Natural killer cell treated with Interleukin-12 subunit alpha and Interleukin-12 subunit beta and Interleukin-15 and Interleukin-18, amount 100 ng/mL, for 72 hours (primary cell): ENCODE results near the gene FAM193B. TPM values are rescaled to one million over a fixed set of nuclear protein-coding genes. Genes with fewer than 3 reads are reported as not detected.
"Not testable (repeated sequence)": the region's sequence is repeated elsewhere in the genome, so short reads cannot be mapped to it uniquely, and the experiment has no call there.

Experiments used
- ATAC-seq, 2 donors: fragments of 150-1000 bp; cut with Tn5 transposase in 1 of 2; sonication (Bioruptor Pico), chemical (Tn5 transposase) in 1 of 2; 2 replicates each; pipeline ENCODE4 v1.10.0; 2021
- DNase-seq: peaks from one replicate; pipeline ENCODE4 v3.0.0; 2022; ENCODE audit warnings: low spot score
- H3K27ac Mint-ChIP-seq, 2 donors: 1 replicate in 1 of 2; 2 replicates in 1 of 2; pipeline ENCODE4 v1.8.0; 2022; ENCODE audit warnings: mixed read lengths in 2 of 2, mild to moderate bottlenecking in 1 of 2, moderate library complexity in 1 of 2
- H3K27me3 Mint-ChIP-seq, 2 donors: 1 replicate in 1 of 2; 2 replicates in 1 of 2; pipeline ENCODE4 v1.8.0; 2022; ENCODE audit warnings: mixed read lengths in 2 of 2
- H3K36me3 Mint-ChIP-seq: one replicate; pipeline ENCODE4 v1.8.0; 2022; ENCODE audit warnings: mixed read lengths
- H3K4me1 Mint-ChIP-seq, 2 donors: 1 replicate in 1 of 2; 2 replicates in 1 of 2; pipeline ENCODE4 v1.8.0; 2022; ENCODE audit warnings: low read depth in 2 of 2, mixed read lengths in 2 of 2, mild to moderate bottlenecking in 1 of 2
- H3K4me3 Mint-ChIP-seq: one replicate; pipeline ENCODE4 v1.8.0; 2022; ENCODE audit warnings: mixed read lengths
- H3K9me3 Mint-ChIP-seq: 2 replicates; pipeline ENCODE4 v1.8.0; 2022; ENCODE audit warnings: mixed read lengths
- total RNA-seq, 2 donors: library from RNA; stranded (reverse); gene quantifications; one replicate each; pipeline ENCODE4 v1.2.3, GENCODE V29; 2022

The FAM193B gene
- total RNA-seq, 2 donors from 2014 or later, result 57.9 to 135 TPM

GRCh38 chr5:177594071-177594470 lies 39.7 kb upstream of the FAM193B start:
- no peak for DNase-seq
- Mint-ChIP-seq H3K27ac (peak overlapping the region in 1 of 2 donors; percentile 96), H3K27me3 (peaks cover 11 to 18% of the 10 kb centered on the region in 2 donors), H3K4me1 (peaks cover 32 to 36% of the 10 kb centered on the region in 2 donors), H3K36me3 (peaks cover 27% of the 10 kb centered on the region), H3K4me3 (peak overlapping the region; percentile 99), H3K9me3 (no peaks in the 10 kb centered on the region)
- no peak for ATAC-seq

- peak overlapping the region; percentile 88 to 96 for H3K27ac Mint-ChIP-seq
- H3K36me3 Mint-ChIP-seq, result peaks cover 27% of the 10 kb centered on the region
- H3K27me3 Mint-ChIP-seq, result peaks cover 15 to 23% of the 10 kb centered on the region in 2 donors
- H3K4me1 Mint-ChIP-seq, result peaks cover 27 to 35% of the 10 kb centered on the region in 2 donors
- no peak for DNase-seq
- H3K4me3 Mint-ChIP-seq, result peak overlapping the region; percentile 99
- no peaks in the 10 kb centered on the region for H3K9me3 Mint-ChIP-seq
- no peak for ATAC-seq
Measured at GRCh38 chr5:177593511-177593910, 39.1 kb upstream of the FAM193B start.

DNA sequence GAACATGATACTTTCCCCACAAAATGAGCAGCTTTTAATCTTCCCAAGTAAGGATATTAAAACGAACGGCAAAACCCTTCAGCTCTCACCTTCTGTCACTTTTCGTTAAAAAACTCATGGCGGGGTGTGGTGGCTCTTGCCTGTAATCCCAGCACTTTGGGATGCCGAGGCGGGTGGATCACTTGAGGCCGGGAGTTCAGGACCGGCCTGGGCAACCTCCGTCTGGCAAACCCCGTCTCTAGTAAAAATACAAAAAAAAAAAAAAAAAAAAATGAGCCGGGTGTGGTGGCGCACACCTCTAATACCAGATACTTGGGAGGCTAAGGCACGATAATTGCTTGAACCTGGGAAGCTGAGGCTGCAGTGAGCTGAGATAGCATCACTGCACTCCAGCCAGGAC lies 38.5 kb upstream of the FAM193B start:
- no peak for ATAC-seq
- no peak for DNase-seq
- Mint-ChIP-seq H3K9me3 (no peaks in the 10 kb centered on the region), H3K36me3 (peaks cover 27% of the 10 kb centered on the region), H3K4me1 (peaks cover 23 to 32% of the 10 kb centered on the region in 2 donors), H3K27me3 (peaks cover 20 to 29% of the 10 kb centered on the region in 2 donors), H3K4me3 (peak overlapping the region; percentile 99), H3K27ac (peak overlapping the region; percentile 88 to 96)

DNA sequence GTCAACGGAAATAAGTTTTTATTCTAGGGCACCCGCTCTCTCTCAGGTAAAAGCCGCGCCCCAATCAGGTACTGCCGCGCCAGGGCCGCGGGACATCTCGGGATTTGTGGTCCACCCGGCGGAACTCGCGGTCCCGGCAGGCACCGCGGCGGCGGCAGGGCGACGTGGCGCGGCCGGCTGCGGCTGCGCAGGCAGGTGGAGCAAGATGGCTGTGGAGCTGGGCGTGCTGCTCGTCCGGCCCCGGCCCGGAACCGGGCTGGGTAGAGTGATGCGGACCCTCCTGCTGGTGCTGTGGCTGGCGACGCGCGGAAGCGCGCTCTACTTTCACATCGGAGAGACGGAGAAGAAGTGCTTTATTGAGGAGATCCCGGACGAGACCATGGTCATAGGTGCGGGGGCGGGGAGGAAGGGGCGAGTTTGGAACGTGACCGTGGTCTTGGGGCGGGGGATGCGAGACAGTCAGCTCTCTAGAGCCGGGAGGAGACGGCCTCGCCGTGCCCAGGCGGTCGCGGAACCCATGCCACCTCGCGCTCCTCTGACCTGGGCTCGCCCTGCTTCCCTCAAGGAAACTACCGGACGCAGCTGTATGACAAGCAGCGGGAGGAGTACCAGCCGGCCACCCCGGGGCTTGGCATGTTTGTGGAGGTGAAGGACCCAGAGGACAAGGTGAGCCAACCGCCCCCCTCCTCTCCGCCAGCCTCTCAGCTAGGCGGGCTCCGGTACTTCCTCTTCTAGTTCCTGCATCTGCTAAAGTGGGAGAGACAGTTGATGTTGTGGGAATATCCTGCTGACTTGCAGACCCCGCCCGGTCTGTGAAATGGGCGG lies 37.9 kb upstream of the FAM193B start, which contains the start of gene TMED9:
Gene TMED9, plus strand, starts transcription at position 194 of the 825 bp plus-strand sequence. Its CDS starts 12 bp downstream, at position 206.
- Mint-ChIP-seq H3K9me3 (no peaks in the 10 kb centered on the region), H3K36me3 (peaks cover 27% of the 10 kb centered on the region), H3K27me3 (peaks cover 20 to 32% of the 10 kb centered on the region in 2 donors), H3K27ac (peak within 1 kb of the TSS; percentile 88 to 96), H3K4me3 (peak within 1 kb of the TSS; percentile 99), H3K4me1 (peaks cover 21 to 32% of the 10 kb centered on the region in 2 donors)
- ATAC-seq, result peak; percentile 98 to 99
- peak; percentile 93 for DNase-seq

GRCh38 chr5:177591690-177592009 lies 37.3 kb upstream of the FAM193B start:
- peaks cover 21 to 32% of the 10 kb centered on the region in 2 donors for H3K4me1 Mint-ChIP-seq
- H3K27ac Mint-ChIP-seq, result peak overlapping the region; percentile 88 to 96
- peaks cover 20 to 32% of the 10 kb centered on the region in 2 donors for H3K27me3 Mint-ChIP-seq
- H3K36me3 Mint-ChIP-seq, result peaks cover 27% of the 10 kb centered on the region
- DNase-seq (no peak), ATAC-seq (no peak)
- no peaks in the 10 kb centered on the region for H3K9me3 Mint-ChIP-seq
- H3K4me3 Mint-ChIP-seq, result peak overlapping the region; percentile 99

GRCh38 chr5:177590406-177590805 lies 36.0 kb upstream of the FAM193B start:
- no peaks in the 10 kb centered on the region for H3K9me3 Mint-ChIP-seq
- peaks cover 17 to 27% of the 10 kb centered on the region in 2 donors for H3K4me1 Mint-ChIP-seq
- peaks cover 24 to 34% of the 10 kb centered on the region in 2 donors for H3K27me3 Mint-ChIP-seq
- no peak for ATAC-seq
- DNase-seq, result no peak
- H3K27ac Mint-ChIP-seq, result no peak overlapping the region
- H3K36me3 Mint-ChIP-seq, result peaks cover 18% of the 10 kb centered on the region
- no peak overlapping the region for H3K4me3 Mint-ChIP-seq

DNA sequence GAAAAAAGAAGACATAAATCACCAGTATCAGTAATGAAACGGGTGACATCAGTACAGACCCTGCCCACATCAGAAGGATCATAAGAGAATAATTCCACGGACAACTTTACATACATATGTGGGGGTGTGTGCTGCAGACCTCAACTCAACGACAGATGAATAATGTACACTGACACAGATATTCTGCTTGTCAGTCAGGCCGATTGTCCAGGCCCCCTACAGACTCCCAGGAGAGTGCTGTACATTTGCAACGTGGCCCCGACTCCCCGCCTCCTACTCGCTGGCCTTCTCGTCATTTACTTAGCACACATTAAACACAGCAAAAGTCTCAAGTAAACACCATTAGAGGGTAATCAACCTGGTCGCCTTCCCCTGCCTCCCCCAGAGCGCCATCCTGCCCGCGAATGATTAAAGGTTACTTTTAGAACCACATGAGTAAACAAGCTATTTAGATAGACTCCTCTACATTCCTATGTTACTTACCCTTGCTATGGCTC lies 34.1 kb upstream of the FAM193B start:
- Mint-ChIP-seq H3K4me1 (peaks cover 10 to 20% of the 10 kb centered on the region in 2 donors), H3K27ac (no peak overlapping the region), H3K27me3 (peaks cover 31 to 49% of the 10 kb centered on the region in 2 donors), H3K9me3 (no peaks in the 10 kb centered on the region), H3K36me3 (peaks cover 9% of the 10 kb centered on the region), H3K4me3 (no peak overlapping the region)
- DNase-seq (no peak), ATAC-seq (no peak)

DNA sequence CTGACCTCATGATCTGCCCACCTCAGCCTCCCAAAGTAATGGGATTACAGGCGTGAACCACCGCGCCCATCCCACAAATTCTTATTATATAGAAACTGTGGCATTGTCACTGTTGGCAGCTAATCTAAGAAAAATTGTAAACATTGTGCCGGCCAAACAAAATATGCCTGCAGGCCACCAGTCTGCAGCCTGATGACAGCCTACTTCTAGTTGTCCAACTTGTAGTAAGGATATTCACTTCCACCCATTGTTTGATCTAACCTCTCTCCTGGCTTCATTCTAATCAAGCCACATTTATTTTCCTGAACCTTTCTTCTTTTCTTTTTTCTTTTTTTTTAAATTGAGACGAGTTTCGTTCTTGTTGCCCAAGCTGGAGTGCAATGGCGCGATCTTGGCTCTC lies 24.0 kb upstream of the FAM193B start:
- Mint-ChIP-seq H3K27me3 (peaks cover 0 to 8% of the 10 kb centered on the region in 2 donors), H3K36me3 (no peaks in the 10 kb centered on the region), H3K27ac (no peak overlapping the region), H3K9me3 (no peaks in the 10 kb centered on the region), H3K4me1 (no peaks in the 10 kb centered on the region), H3K4me3 (no peak overlapping the region)
- DNase-seq, result no peak
- ATAC-seq, result no peak

DNA sequence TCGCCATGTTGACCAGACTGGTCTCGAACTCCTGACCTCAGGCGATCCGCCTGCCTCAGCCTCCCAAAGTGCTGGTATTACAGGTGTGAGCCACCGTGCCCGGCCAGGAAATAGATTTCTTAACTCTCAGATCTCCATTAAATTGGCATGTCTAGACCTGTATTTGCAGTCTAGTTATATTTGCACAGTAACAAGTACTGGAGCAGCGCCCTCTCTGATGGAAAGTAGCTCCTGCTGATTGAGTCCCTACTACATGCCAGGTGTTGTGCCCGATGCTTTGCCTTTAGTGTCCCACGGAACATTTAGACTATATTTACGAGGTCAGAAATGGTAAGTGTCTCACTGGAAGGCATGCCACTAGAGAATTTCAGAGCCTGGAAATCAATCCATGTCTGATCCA lies 21.8 kb upstream of the FAM193B start:
- DNase-seq (no peak), ATAC-seq (no peak)
- Mint-ChIP-seq H3K27me3 (peaks cover 0 to 8% of the 10 kb centered on the region in 2 donors), H3K36me3 (no peaks in the 10 kb centered on the region), H3K9me3 (no peaks in the 10 kb centered on the region), H3K4me3 (no peak overlapping the region), H3K4me1 (no peaks in the 10 kb centered on the region), H3K27ac (no peak overlapping the region)

GRCh38 chr5:177575488-177575887 lies 21.1 kb upstream of the FAM193B start:
- H3K4me1 Mint-ChIP-seq, result no peaks in the 10 kb centered on the region
- no peak for DNase-seq
- H3K27me3 Mint-ChIP-seq, result peaks cover 0 to 8% of the 10 kb centered on the region in 2 donors
- no peak overlapping the region for H3K27ac Mint-ChIP-seq
- no peaks in the 10 kb centered on the region for H3K9me3 Mint-ChIP-seq
- ATAC-seq, result no peak
- H3K4me3 Mint-ChIP-seq, result no peak overlapping the region
- H3K36me3 Mint-ChIP-seq, result no peaks in the 10 kb centered on the region

- H3K27me3 Mint-ChIP-seq, result peaks cover 0 to 18% of the 10 kb centered on the region in 2 donors
- H3K4me3 Mint-ChIP-seq, result no peak overlapping the region
- no peaks in the 10 kb centered on the region for H3K9me3 Mint-ChIP-seq
- DNase-seq (no peak), ATAC-seq (no peak)
- no peaks in the 10 kb centered on the region for H3K4me1 Mint-ChIP-seq
- no peaks in the 10 kb centered on the region for H3K36me3 Mint-ChIP-seq
- H3K27ac Mint-ChIP-seq, result no peak overlapping the region
Measured at GRCh38 chr5:177569894-177570293, 15.5 kb upstream of the FAM193B start.

DNA sequence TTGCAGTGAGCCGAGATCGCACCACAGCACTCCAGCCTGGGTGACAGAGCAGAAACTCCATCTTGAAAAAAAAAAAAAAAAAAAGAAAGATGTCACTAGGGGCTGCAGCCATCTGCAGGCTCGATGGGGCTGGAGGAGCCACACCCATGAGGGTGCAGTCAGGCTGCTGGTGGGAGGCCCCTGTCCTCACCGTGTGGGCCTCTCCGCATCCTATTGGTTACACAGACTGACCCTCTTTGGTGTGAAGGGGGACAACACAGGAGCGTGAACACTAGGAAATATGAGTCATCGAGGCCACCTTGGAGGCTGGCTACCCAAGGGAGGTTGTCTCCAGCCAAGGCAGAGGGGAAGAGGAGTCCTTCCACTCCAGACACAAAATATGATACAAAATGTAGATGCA lies 14.0 kb upstream of the FAM193B start:
- H3K4me1 Mint-ChIP-seq, result no peaks in the 10 kb centered on the region
- H3K36me3 Mint-ChIP-seq, result no peaks in the 10 kb centered on the region
- DNase-seq (no peak), ATAC-seq (no peak)
- no peak overlapping the region for H3K4me3 Mint-ChIP-seq
- no peak overlapping the region for H3K27ac Mint-ChIP-seq
- H3K27me3 Mint-ChIP-seq, result peaks cover 0 to 12% of the 10 kb centered on the region in 2 donors
- H3K9me3 Mint-ChIP-seq, result no peaks in the 10 kb centered on the region

GRCh38 chr5:177565046-177565445 lies 10.7 kb upstream of the FAM193B start:
- no peaks in the 10 kb centered on the region for H3K36me3 Mint-ChIP-seq

DNA sequence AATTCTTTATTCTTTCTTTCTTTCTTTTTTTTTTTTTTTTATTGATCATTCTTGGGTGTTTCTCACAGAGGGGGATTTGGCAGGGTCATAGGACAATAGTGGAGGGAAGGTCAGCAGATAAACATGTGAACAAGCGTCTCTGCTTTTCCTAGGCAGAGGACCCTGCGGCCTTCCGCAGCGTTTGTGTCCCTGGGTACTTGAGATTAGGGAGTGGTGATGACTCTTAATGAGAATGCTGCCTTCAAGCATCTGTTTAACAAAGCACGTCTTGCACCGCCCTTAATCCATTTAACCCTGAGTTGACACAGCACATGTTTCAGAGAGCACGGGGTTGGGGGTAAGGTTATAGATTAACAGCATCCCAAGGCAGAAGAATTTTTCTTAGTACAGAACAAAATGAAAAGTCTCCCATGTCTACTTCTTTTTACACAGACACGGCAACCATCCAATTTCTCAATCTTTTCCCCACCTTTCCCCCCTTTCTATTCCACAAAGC lies 5.1 kb upstream of the FAM193B start:
- H3K4me3 Mint-ChIP-seq, H3K27ac Mint-ChIP-seq, H3K27me3 Mint-ChIP-seq, H3K36me3 Mint-ChIP-seq, H3K9me3 Mint-ChIP-seq, DNase-seq, ATAC-seq, H3K4me1 Mint-ChIP-seq: not testable (repeated sequence)

More at GRCh38 chr5:177565046-177565445, 10.7 kb upstream of the FAM193B start:
- no peaks in the 10 kb centered on the region for H3K9me3 Mint-ChIP-seq
- no peak overlapping the region for H3K4me3 Mint-ChIP-seq
- no peak for DNase-seq
- H3K27me3 Mint-ChIP-seq, result peaks cover 0 to 12% of the 10 kb centered on the region in 2 donors
- ATAC-seq, result no peak
- H3K4me1 Mint-ChIP-seq, result no peaks in the 10 kb centered on the region
- H3K27ac Mint-ChIP-seq, result no peak overlapping the region
